Spleen (tissue), 11 donors: ENCODE measurements around the gene ZFP62. TPM values are rescaled to one million over a fixed set of nuclear protein-coding genes. Genes with fewer than 3 reads are reported as not detected.

Experiments used
- DNase-seq: peaks from one replicate; pipeline ENCODE4 v3.0.0-alpha.2; 2020
- H3K27ac ChIP-seq, 8 donors: fragments of 200-600 bp; sonication (generic) in 7 of 8; 1 replicate in 4 of 8; 2 replicates in 4 of 8; pipeline versions ENCODE4 v1.5.0 to v1.8.0; 2016 to 2021; ENCODE audit warnings: inconsistent platforms in 4 of 8, mild to moderate bottlenecking in 4 of 8, moderate library complexity in 1 of 8
- H3K27me3 ChIP-seq, 7 donors: fragments of 200-600 bp; sonication (generic) in 6 of 7; replicated peaks in 1 of 7; 1 replicate in 4 of 7; 2 replicates in 3 of 7; pipeline versions ENCODE4 v1.5.0 to v1.8.0; 2016 to 2021; ENCODE audit warnings: inconsistent platforms in 3 of 7, mild to moderate bottlenecking in 1 of 7
- H3K36me3 ChIP-seq, 6 donors: fragments of 200-600 bp; sonication (generic) in 5 of 6; 1 replicate in 4 of 6; 2 replicates in 2 of 6; pipeline versions ENCODE4 v1.5.0 to v1.8.0; 2016 to 2021; ENCODE audit warnings: inconsistent platforms in 2 of 6
- H3K4me1 ChIP-seq, 6 donors: fragments of 200-600 bp; sonication (generic) in 5 of 6; 1 replicate in 3 of 6; 2 replicates in 3 of 6; pipeline versions ENCODE4 v1.5.0 to v1.8.0; 2016 to 2021; ENCODE audit warnings: inconsistent platforms in 3 of 6
- H3K4me3 ChIP-seq, 8 donors: fragments of 200-600 bp; sonication (generic) in 7 of 8; 1 replicate in 4 of 8; 2 replicates in 4 of 8; pipeline versions ENCODE4 v1.5.0 to v1.8.0; 2016 to 2021; ENCODE audit warnings: inconsistent platforms in 4 of 8, mild to moderate bottlenecking in 4 of 8, moderate library complexity in 2 of 8
- H3K9me3 ChIP-seq, 8 donors: fragments of 200-600 bp; sonication (generic) in 7 of 8; 1 replicate in 4 of 8; 2 replicates in 4 of 8; pipeline versions ENCODE4 v1.5.0 to v1.8.0; 2016 to 2021; ENCODE audit warnings: inconsistent platforms in 4 of 8
- POLR2A ChIP-seq, 3 donors: fragments of 450-650 bp; IDR thresholded peaks; one replicate each; pipeline ENCODE4 v1.5.1; 2017; ENCODE audit warnings: antibody characterized with exemption in 3 of 3, mild to moderate bottlenecking in 1 of 3
- POLR2AphosphoS5 ChIP-seq, 3 donors: sonication (generic); formaldehyde crosslinking; IDR thresholded peaks; one replicate each; pipeline ENCODE4 v1.5.1; 2017; ENCODE audit warnings: antibody characterized with exemption in 3 of 3
- WGBS, 5 donors: extraction: QIAGEN DNeasy Blood & Tissue Kit in 3 of 5; methylation state at CpG; one replicate each; pipeline versions ENCODE4 v1.1.5 to v1.1.7; 2013 to 2018; 5-methylcytosine and 5-hydroxymethylcytosine counted together
- intact Hi-C: fragments of 100-400 bp; cut with DNase I; formaldehyde crosslinking; loops from one replicate; pipeline ENCODE4 v1.15.0; 2023; ENCODE audit warnings: low total_unique reads
- polyA plus RNA-seq, 3 donors: library from polyadenylated mRNA; stranded (reverse); fragments of 200-250 nt; gene quantifications; one replicate each; pipeline ENCODE4 v1.2.1, GENCODE V29; 2013
- total RNA-seq, 7 donors: library from RNA; depleted of rRNA in 3 of 7; stranded (reverse); fragments of >200 nt in 3 of 7; fragmentation: NEBNext Ultra II Directional in 4 of 7; extraction: Animal tissue kit (Norgen Biotek cat#: 25700) in 4 of 7; gene quantifications; one replicate each; pipeline versions ENCODE4 v1.1.0 to v1.2.1, GENCODE V29; 2016 to 2021
- TF ChIP-seq, protein P1 (sequence below), 11 experiments: fragments of 200-600 bp in 7 of 11; fragments of 450-650 bp in 4 of 11; sonication (generic) in 4 of 11; IDR thresholded peaks in 8 of 11; conservative IDR thresholded peaks in 3 of 11; 1 replicate in 7 of 11; 2 replicates in 4 of 11; pipeline versions ENCODE4 v1.4.0 to v1.8.0; 2016 to 2021; ENCODE audit warnings: antibody characterized with exemption in 11 of 11, inconsistent platforms in 4 of 11, mild to moderate bottlenecking in 1 of 11
- donor health status: healthy with polysubstance abuse.
- donor health status: DM: no; HTN: no; CAD: no; lungs with moderate emphysema.
- donor health status: DM: no; HTN: no; CAD: no.
- donor health status: Bipolar disorder and iron deficiency.
- donor health status: healthy.
- donor health status: DM: no; HTN: no; CAD: no.
- donor health status: DM: yes; HTN: yes; CAD: no.

The ZFP62 gene
- total and polyA plus RNA-seq, 10 donors: 20.2 to 31.5 (median 27.6) TPM

DNA sequence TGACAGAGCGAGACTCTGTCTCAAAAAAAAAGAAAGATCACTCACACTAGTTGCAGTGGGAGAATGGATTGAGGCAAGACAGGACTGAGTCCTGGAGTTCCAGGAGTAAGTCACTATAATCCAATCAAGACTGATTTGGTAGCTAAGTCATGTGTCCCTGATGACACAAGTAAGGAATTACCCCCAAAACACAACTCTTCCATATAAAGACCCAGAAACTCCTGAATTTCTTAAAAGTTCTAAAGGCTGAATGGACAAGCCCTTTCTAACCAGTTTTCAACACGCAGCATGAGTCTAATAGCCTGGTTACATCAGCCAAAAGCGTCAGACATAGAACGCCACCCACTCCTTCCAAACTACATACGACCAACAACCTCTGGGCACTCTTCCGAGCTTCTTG is 2.5 kb downstream of the ZFP62 start:
- Histone ChIP-seq H3K27ac (no peak overlapping the region), H3K4me3 (no peak overlapping the region), H3K36me3 (peaks cover 0 to 38% (median 15%) of the 10 kb centered on the region in 6 donors), H3K27me3 (no peaks in the 10 kb centered on the region), H3K9me3 (no peaks in the 10 kb centered on the region), H3K4me1 (peaks cover 0 to 27% (median 15%) of the 10 kb centered on the region in 6 donors)
- intact Hi-C loops: no loop called here
- DNase-seq: no peak
- 94 to 98% (median 97%) methylated on average over 6 of the region's 6 CpGs for WGBS, 5 donors
- TF ChIP-seq, protein P1, sequence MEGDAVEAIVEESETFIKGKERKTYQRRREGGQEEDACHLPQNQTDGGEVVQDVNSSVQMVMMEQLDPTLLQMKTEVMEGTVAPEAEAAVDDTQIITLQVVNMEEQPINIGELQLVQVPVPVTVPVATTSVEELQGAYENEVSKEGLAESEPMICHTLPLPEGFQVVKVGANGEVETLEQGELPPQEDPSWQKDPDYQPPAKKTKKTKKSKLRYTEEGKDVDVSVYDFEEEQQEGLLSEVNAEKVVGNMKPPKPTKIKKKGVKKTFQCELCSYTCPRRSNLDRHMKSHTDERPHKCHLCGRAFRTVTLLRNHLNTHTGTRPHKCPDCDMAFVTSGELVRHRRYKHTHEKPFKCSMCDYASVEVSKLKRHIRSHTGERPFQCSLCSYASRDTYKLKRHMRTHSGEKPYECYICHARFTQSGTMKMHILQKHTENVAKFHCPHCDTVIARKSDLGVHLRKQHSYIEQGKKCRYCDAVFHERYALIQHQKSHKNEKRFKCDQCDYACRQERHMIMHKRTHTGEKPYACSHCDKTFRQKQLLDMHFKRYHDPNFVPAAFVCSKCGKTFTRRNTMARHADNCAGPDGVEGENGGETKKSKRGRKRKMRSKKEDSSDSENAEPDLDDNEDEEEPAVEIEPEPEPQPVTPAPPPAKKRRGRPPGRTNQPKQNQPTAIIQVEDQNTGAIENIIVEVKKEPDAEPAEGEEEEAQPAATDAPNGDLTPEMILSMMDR (IDR thresholded peaks at IDR 0.05 in 8 of 11, conservative IDR thresholded peaks at IDR 0.05 in 3 of 11): no peak
- TF ChIP-seq POLR2AphosphoS5 (IDR thresholded peaks at IDR 0.05) (no peak), POLR2A (IDR thresholded peaks at IDR 0.05) (no peak)

DNA sequence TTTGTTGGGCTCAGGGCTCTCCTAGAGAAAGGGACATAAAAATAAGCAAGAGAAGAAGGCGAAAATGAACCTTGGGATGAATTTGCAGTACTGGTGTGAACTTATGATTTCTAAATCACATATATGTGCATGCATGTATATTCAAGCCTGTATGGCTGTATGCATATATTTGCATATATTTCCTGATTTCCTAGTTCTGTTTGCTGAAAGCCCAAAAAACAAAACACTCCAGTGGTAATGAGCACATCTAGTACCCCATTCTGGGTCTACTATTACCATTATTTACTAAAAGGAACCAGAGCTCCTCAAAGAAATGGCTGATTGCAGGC is 7.3 kb downstream of the ZFP62 start:
- TF ChIP-seq, protein P1 (IDR thresholded peaks at IDR 0.05 in 8 of 11, conservative IDR thresholded peaks at IDR 0.05 in 3 of 11): no peak
- TF ChIP-seq POLR2AphosphoS5 (IDR thresholded peaks at IDR 0.05): no peak
- TF ChIP-seq POLR2A (IDR thresholded peaks at IDR 0.05): no peak
- peaks cover 0 to 30% (median 25%) of the 10 kb centered on the region in 8 donors for H3K9me3 ChIP-seq
- H3K36me3 ChIP-seq: peaks cover 16 to 74% (median 45%) of the 10 kb centered on the region in 6 donors
- H3K4me3 ChIP-seq: no peak overlapping the region
- no peak overlapping the region for H3K27ac ChIP-seq
- H3K27me3 ChIP-seq: no peaks in the 10 kb centered on the region
- peaks cover 0 to 1% (median 0%) of the 10 kb centered on the region in 6 donors for H3K4me1 ChIP-seq
- no peak for DNase-seq
- WGBS, 5 donors: 93 to 100% (median 94%) methylated on average over 1 of the region's 1 CpG
- intact Hi-C loops: no loop called here

DNA sequence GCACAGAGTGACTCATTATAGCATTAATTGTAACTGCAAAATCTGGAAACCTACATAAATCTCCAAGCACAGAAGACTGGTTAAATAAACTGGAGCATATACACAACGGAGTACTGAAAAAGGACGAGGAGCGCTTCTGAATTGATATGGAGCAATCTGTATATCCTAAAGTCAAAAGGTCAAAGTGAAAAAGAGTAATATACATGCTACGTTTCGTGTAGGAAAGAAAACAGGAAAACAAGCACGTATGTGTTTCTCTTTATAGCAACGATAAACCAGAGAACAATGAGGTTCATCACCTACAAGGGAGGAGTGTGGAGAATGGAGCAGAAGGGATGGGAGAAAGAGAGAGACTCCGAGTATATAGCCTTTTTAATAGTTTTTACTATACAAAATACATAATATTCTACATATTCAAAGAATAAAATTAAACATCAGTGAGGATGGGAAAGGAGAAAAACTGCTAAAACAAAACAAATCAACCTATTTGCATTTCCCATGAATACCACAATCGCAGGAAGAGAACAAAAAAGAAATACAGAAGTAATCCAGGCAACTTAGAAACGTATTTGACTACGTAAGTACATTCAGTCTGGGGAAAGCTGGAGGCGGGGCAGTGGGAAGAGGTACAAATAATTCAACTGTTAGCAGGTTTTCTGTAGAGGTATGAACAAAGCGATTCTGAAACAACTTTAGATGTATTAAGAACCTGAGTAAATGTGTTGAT is 7.8 kb downstream of the ZFP62 start:
- DNase-seq: no peak
- peaks cover 0 to 35% (median 29%) of the 10 kb centered on the region in 8 donors for H3K9me3 ChIP-seq
- TF ChIP-seq POLR2A (IDR thresholded peaks at IDR 0.05): no peak
- TF ChIP-seq, protein P1 (IDR thresholded peaks at IDR 0.05 in 8 of 11, conservative IDR thresholded peaks at IDR 0.05 in 3 of 11): no peak
- no peak for TF ChIP-seq POLR2AphosphoS5 (IDR thresholded peaks at IDR 0.05)
- intact Hi-C loops: no loop called here
- no peak overlapping the region for H3K27ac ChIP-seq
- H3K27me3 ChIP-seq: no peaks in the 10 kb centered on the region
- no peaks in the 10 kb centered on the region for H3K4me1 ChIP-seq
- no peak overlapping the region for H3K4me3 ChIP-seq
- 69 to 82% (median 79%) methylated on average over 13 of the region's 13 CpGs for WGBS, 5 donors
- peaks cover 16 to 79% (median 44%) of the 10 kb centered on the region in 6 donors for H3K36me3 ChIP-seq

DNA sequence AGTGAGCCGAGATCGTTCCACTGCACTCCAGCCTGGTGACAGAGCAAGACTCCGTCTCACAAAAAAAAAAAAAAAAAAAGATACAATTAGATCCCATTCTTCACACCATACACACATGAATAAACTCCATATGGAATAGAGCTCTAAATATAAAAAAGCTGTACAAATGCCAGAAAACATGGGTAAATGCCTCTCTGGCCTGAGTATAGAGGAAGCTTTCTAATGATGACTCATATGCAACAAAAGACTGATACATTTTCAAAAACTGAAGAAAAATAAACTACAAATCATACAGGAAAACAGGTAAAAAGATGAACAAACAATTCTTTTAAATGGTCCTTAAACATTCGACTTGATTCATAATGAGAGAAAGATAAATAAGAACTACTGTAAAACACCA is 8.6 kb downstream of the ZFP62 start:
- intact Hi-C loops: no loop called here
- TF ChIP-seq POLR2AphosphoS5 (IDR thresholded peaks at IDR 0.05): no peak
- TF ChIP-seq POLR2A (IDR thresholded peaks at IDR 0.05): no peak
- TF ChIP-seq, protein P1 (IDR thresholded peaks at IDR 0.05 in 8 of 11, conservative IDR thresholded peaks at IDR 0.05 in 3 of 11): no peak
- WGBS, 5 donors: 89 to 95% (median 94%) methylated on average over 4 of the region's 4 CpGs
- Histone ChIP-seq H3K27ac (no peak overlapping the region), H3K27me3 (no peaks in the 10 kb centered on the region), H3K4me1 (no peaks in the 10 kb centered on the region), H3K36me3 (peaks cover 16 to 84% (median 44%) of the 10 kb centered on the region in 6 donors), H3K4me3 (no peak overlapping the region), H3K9me3 (peaks cover 0 to 40% (median 30%) of the 10 kb centered on the region in 8 donors)
- no peak for DNase-seq
